Measurements from ENCODE around the gene MPPED1. TPM values are rescaled to one million over a fixed set of nuclear protein-coding genes. Genes with fewer than 3 reads are reported as not detected.

MPPED1 gene
- total RNA-seq, 1 experiment from 2014 or later: not detected

GRCh38 chr22:43457002-43457401 is 45.2 kb downstream of the MPPED1 start:
- Histone ChIP-seq H3K27me3 (replicated peaks; ENCODE audit: insufficient read depth, low read depth, low read length, poor library complexity) (peaks cover 12% of the 10 kb centered on the region), H3K9me3 (ENCODE audit: low read depth, low read length, poor library complexity, severe bottlenecking) (peaks cover 4% of the 10 kb centered on the region), H3K4me3 (ENCODE audit: low read depth, low read length, poor library complexity, severe bottlenecking) (no peak overlapping the region), H3K36me3 (ENCODE audit: insufficient read depth, low read length, poor library complexity, severe bottlenecking) (no peaks in the 10 kb centered on the region), H3K27ac (ENCODE audit: low read depth, low read length, poor library complexity, severe bottlenecking) (no peak overlapping the region), H3K4me1 (ENCODE audit: insufficient read depth, low read length, poor library complexity, severe bottlenecking) (no peaks in the 10 kb centered on the region)
- TF ChIP-seq, protein P1, sequence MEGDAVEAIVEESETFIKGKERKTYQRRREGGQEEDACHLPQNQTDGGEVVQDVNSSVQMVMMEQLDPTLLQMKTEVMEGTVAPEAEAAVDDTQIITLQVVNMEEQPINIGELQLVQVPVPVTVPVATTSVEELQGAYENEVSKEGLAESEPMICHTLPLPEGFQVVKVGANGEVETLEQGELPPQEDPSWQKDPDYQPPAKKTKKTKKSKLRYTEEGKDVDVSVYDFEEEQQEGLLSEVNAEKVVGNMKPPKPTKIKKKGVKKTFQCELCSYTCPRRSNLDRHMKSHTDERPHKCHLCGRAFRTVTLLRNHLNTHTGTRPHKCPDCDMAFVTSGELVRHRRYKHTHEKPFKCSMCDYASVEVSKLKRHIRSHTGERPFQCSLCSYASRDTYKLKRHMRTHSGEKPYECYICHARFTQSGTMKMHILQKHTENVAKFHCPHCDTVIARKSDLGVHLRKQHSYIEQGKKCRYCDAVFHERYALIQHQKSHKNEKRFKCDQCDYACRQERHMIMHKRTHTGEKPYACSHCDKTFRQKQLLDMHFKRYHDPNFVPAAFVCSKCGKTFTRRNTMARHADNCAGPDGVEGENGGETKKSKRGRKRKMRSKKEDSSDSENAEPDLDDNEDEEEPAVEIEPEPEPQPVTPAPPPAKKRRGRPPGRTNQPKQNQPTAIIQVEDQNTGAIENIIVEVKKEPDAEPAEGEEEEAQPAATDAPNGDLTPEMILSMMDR (conservative IDR thresholded peaks at IDR 0.05; ENCODE audit: low read depth, low read length): no peak
- TF ChIP-seq EZH2 (IDR thresholded peaks at IDR 0.05; ENCODE audit: borderline replicate concordance, low read depth, low read length, poor library complexity, severe bottlenecking): no peak
- ChIA-PET POLR2A (ENCODE audit: low non-redundant PET) (no interaction called here), CTCF (no interaction called here)
- intact Hi-C loops (cut with micrococcal nuclease; ENCODE audit: unreplicated experiment): no loop called here
- BruUV-seq (replicated peaks): no TSS peak
- no peak for DNase-seq (ENCODE audit: low spot score)

DNA sequence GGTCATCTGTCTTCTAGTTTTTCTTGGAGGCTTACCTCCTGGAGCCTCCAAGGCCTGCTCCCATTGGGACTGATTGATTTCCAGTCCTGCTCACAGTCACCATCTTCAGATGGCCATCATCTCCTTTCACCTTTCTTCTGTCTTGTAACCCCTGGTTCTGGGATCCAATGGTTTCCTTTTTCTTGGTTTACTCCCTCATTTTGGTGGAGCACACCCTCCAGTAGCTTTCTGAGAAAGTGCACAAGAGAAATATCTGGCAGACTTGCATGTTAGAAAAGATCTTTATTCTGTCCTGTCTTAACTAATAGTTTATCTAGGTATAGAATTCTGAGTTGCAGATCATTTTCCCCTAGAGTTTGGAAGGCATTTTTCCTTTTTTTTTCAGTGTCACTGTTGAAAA is 50.9 kb downstream of the MPPED1 start:
- POLR2A ChIA-PET (ENCODE audit: low non-redundant PET): no interaction called here
- BruUV-seq (replicated peaks): no TSS peak
- no peak for TF ChIP-seq EZH2 (IDR thresholded peaks at IDR 0.05; ENCODE audit: borderline replicate concordance, low read depth, low read length, poor library complexity, severe bottlenecking)
- TF ChIP-seq, protein P1 (conservative IDR thresholded peaks at IDR 0.05; ENCODE audit: low read depth, low read length): no peak
- Histone ChIP-seq H3K36me3 (ENCODE audit: insufficient read depth, low read length, poor library complexity, severe bottlenecking) (no peaks in the 10 kb centered on the region), H3K9me3 (ENCODE audit: low read depth, low read length, poor library complexity, severe bottlenecking) (peaks cover 4% of the 10 kb centered on the region), H3K4me3 (ENCODE audit: low read depth, low read length, poor library complexity, severe bottlenecking) (no peak overlapping the region), H3K4me1 (ENCODE audit: insufficient read depth, low read length, poor library complexity, severe bottlenecking) (no peaks in the 10 kb centered on the region), H3K27me3 (replicated peaks; ENCODE audit: insufficient read depth, low read depth, low read length, poor library complexity) (peaks cover 24% of the 10 kb centered on the region), H3K27ac (ENCODE audit: low read depth, low read length, poor library complexity, severe bottlenecking) (no peak overlapping the region)
- DNase-seq (ENCODE audit: low spot score): no peak
- intact Hi-C loops (cut with micrococcal nuclease; ENCODE audit: unreplicated experiment): no loop called here
- CTCF ChIA-PET: no interaction called here

GRCh38 chr22:43464809-43465208 is 53.0 kb downstream of the MPPED1 start:
- Histone ChIP-seq H3K9me3 (ENCODE audit: low read depth, low read length, poor library complexity, severe bottlenecking) (peaks cover 4% of the 10 kb centered on the region), H3K36me3 (ENCODE audit: insufficient read depth, low read length, poor library complexity, severe bottlenecking) (no peaks in the 10 kb centered on the region), H3K27me3 (replicated peaks; ENCODE audit: insufficient read depth, low read depth, low read length, poor library complexity) (peaks cover 42% of the 10 kb centered on the region), H3K4me1 (ENCODE audit: insufficient read depth, low read length, poor library complexity, severe bottlenecking) (no peaks in the 10 kb centered on the region), H3K4me3 (ENCODE audit: low read depth, low read length, poor library complexity, severe bottlenecking) (no peak overlapping the region), H3K27ac (ENCODE audit: low read depth, low read length, poor library complexity, severe bottlenecking) (no peak overlapping the region)
- intact Hi-C loops (cut with micrococcal nuclease; ENCODE audit: unreplicated experiment): no loop called here
- no TSS peak for BruUV-seq (replicated peaks)
- ChIA-PET POLR2A (ENCODE audit: low non-redundant PET) (no interaction called here), CTCF (no interaction called here)
- no peak for DNase-seq (ENCODE audit: low spot score)
- TF ChIP-seq, protein P1 (conservative IDR thresholded peaks at IDR 0.05; ENCODE audit: low read depth, low read length): no peak
- TF ChIP-seq EZH2 (IDR thresholded peaks at IDR 0.05; ENCODE audit: borderline replicate concordance, low read depth, low read length, poor library complexity, severe bottlenecking): no peak

All from A673 (cell line).